GM18526 (cell line): ENCODE measurements around the gene CDC42BPG.

Experiments used
- POLR2A ChIP-seq: IDR thresholded peaks from 3 replicates; pipeline ENCODE4 v1.6.1; 2011; ENCODE audit not compliant: insufficient read length; ENCODE audit errors: extremely low read depth

Gene CDC42BPG

DNA sequence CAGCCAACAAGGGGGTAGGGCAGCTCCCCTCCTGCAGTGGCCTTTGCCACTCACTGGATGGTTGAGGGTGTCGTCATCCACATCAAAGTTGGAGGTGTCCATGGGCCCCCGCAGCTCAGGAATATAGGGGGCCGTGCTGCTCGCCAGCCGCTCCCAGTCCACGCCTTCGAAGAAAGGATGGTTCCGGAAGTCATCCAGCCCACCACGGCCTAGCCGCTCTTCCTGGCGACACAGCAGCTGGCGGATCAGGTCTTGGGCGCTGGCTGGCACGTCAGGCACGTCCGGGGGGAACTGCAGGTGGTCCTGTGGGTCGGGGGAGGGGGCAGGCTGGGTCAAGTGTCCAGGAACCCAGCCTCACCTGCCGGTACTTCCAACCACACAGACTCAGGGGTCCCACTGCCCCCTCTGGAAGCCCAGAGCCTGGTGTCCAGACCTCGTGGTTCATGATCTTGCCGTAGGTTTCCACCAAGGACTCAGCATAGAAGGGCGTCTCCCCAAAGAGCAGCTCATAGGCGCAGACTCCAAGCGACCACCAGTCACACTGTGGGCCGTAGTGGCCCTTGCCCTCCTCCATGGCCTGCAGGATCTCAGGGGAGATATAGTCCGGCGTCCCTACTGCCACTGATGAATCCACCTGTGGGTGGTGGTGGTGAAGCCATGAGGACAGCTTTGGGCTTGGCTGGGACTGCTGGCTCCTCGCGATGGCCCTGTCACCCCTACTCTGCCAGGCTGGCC, 5.7 kb downstream of the CDC42BPG start:
- TF ChIP-seq POLR2A = no peak

DNA sequence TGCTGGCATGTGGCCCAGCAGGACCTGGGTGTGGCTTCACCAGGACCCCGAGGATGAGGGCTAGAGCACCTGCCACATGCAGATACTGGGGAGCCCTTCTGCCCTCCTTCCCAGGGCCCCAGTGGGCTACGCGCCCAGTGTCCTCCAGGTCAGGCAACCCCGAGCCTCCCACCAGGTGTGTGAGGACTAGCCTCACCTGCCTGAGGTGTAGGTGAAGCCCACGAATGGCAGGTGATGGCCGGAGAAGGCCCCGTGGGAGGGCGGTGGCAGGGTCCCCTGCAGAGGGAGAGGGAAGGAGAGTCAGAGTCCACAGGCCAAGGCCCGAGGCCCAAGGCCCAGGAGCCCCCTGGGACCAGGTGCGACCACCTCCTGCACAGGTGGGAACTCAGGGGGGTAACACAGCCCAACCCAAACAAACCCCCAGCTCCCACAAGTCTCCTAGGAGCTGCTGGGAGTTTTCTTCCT, 6.5 kb downstream of the CDC42BPG start:
- no peak for TF ChIP-seq POLR2A

DNA sequence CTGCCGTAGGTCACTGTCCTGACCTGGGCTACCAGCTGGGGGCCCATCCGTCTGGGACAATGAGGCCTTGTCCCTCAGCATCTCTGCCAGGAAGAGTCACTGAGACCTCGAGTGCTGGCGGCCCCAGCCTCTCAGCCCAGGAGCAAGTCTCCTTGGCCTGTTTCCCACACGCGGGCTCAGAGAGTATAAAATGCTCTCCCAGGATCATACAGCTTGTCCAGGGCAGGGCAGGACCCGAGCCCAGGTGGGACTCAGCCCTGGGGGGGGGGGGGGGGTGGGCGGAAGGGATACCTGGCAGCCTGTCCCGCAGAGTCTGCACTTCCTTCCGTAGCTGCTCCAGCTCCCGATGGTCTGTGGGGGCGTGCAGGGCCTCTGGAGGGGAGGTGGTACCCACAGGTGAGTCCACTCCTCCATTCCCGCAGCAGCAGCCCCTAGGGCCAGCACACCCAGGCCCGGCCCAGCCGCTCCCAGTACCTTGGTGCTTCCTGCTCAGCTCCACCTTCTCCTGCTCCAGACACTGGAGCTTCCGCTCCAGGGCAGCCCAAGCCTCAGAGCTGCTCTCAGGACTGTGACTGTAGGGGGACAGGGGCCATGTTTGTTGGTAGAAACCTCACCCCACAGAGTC, 7.9 kb downstream of the CDC42BPG start:
- no peak for TF ChIP-seq POLR2A

DNA sequence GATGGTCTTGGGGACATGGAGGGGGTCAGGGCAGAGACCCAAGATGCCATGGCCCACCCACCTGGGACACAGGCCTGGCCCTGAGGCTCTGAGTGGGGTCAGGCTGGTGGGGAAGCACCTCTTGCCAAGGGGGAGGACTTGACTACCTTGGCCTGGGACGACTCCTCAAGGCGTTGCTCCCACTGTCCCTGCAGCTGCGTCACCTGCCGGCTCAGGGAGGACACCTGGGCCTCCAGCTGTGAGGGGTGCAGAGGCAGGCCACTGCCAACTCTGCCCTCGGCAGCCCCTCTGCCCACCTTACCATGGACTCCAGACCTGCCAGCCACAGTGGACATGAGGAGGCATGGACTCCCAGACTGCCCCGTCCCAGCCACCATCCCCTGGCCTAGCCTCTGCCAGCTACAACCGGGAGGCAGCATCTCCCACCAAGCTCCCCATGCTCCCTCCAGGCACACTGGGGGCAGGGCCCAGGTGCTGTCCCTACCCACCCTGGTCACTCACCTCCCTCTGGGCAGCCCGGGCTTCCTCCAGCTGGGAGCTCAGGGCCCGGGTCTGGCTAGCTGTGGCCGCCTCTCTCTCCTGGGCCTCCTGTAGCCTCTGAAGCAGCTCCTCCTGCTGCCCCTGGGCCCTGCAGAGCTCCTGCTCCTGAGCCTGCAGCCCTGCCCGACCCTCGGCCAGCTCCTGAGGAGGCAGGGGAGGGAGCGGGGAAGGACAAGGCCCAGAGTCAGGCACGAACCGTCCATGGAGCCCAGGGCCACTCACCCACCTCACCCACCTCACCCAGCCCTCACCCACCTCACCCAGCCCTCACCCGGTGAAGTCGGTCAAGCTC, 8.6 kb downstream of the CDC42BPG start:
- no peak for TF ChIP-seq POLR2A

DNA sequence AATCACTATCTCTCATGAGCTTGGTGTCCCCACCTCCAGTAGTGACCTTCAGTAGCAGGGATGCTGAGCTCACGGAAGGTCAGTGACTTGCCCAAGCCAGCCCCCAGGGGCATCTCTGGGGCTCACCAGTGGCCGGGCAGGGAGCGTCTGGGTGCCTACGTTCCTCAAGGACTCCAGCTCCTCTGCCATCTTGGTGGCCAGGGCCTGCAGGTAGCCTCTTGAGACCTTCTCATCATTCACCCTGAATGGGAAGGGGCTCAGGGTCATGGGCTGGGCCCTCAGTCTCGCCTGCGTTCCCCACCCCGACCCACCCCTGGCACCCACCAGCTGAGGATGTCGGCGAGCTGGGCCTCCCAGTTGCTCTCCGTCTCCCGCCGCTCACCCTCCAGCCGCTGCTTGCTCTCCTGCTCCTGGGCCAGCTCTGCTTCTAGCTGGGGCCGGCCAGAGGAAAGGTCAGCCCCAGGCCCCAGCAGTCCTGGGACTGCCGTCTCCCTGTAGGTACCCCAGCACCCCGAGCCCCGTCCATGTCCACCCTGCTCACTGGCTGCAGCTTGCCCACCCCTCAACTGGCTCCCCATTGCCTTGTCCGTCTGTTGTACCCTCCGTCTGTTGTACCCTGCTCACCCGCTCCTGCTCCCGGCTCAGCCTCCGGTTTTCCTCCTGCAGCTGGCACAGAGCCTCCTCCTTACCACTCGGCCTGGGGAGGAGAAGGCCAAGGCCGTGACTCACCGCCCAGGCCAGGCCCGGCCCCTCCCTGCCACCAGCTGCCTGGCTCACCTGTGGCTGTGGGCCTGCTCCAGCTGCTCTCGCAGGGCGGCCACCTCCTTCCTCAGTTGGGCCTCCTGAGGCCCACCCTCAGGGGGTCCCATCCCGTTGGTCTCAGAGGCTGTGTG, 9.5 kb downstream of the CDC42BPG start:
- TF ChIP-seq POLR2A = no peak

DNA sequence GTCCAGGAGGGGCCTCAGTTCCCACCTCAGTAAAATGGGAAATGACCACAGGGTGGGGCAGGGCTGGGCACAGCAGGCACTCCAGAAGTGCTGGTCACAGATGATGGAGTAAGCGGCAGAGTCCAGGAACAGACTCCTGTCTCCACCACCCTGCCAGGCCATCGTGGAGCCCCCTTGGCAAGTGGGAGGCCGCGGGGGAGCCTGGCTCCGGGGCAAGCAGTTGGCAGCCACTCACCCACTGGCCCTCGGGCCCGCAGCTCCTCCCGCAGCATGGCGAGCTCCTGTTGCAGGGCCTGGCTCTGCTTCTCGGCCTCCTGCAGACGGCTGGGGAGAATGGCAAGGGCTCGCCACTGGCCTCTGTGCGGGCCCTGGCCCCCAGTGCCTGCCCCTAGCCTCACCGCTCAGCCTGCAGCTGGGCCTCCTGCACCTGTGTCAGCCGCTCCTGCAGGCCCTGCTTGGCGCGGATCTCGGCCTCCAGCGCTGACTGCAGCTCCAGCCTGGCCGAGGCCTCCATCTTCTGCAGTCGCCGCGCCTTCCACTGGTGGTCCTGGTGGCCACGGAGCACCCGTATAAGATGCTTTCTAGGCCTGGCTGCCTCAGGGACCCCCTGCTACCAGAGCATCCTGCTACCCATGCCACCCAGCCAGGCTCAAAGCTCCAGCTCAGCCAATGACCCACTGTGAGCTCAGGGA, 10.3 kb downstream of the CDC42BPG start:
- no peak for TF ChIP-seq POLR2A

- TF ChIP-seq POLR2A = no peak
Observed at GRCh38 chr11:64833509-64833908, 10.9 kb downstream of the CDC42BPG start.

- no peak for TF ChIP-seq POLR2A
Observed at GRCh38 chr11:64833198-64833502, 11.3 kb downstream of the CDC42BPG start.

DNA sequence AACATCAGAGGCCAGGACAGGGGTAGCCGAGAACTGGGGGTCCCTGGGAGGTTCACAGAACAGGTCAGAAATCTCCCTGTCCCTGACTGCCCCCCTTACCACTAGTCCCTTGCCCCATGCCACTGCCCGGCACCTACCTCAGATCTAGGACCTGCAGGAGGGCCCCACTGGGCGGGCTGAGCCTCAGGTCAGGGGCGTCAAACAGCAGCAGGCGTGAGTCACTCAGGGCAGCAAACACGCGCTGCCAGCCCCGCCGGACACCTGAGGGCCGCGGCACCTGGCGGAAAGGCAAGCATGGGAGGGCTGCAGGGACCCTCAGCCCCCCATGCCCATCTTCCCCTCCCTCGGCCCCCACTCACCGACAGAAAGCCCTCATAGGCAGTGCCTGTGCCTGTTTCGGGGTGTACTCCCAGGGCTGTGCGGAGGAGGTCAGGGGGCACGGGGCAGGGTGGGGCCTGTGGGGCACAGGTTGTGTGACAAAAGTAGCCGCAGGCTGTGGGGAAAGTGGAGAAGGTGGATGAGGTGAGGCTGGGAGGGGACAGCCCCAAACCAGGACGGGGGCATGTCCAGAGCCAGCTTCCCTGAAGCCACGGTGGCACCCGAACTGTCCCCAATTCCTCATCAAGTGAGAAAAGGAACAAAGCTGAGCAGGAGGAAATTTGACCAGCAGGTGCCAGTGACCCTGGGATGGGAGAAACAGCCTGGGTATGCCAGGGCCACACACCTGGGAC, 11.8 kb downstream of the CDC42BPG start:
- no peak for TF ChIP-seq POLR2A

GRCh38 chr11:64831411-64831891, 13.0 kb downstream of the CDC42BPG start:
- TF ChIP-seq POLR2A = no peak

DNA sequence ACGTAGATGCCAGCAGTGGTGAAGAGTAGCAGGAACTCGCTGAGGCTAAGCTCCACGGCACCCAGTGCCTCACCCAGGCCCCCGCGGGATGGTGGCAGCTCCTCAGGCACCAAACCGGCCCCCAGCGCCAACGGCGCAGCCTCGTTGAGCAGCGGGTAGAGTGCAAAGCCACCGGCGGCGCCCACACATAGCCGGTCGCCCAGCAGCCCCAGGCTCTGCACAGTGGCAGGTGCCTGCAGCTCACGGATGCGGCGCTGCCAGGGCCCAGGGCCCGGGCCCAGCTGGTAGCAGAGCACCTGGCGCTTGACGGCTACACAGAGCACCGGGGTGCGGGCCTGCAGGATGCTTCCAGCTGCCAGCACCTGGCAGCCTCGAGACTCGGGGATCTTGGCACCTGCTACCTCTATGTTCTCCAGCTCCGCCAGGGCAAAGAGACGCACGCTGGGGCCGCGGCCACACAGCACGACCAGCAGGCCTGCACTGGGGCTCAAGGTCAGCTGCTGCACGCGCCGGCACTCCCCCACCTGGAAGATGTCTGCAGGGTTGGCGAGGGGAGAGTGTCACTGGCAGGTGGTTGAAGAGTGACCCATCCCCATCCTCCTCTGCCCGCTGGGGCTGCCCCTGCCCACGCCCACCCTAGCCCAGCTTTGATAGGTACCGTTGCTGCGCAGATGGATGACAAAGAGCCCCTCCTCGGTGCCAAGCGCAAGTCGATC, 14.8 kb downstream of the CDC42BPG start:
- no peak for TF ChIP-seq POLR2A

DNA sequence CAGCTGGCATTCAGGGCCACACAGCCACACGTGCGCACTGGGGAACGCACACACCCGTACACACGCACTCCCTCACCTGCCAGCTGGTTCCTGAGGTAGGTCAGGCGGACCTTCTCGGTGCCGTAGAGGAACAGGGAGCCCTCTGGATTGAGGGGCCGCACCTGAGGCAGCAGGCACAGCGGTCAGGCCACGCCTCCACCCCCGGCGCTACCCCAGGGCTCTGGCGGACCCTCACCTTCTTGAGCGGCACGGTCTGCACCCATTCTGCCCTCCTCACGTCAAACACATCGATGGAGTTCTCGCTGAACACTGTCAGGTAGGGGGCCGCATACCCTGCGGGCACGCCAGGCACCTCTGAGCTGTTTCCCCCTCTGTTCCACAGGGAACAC, 17.0 kb downstream of the CDC42BPG start:
- no peak for TF ChIP-seq POLR2A
